GM18520 (cell line): ENCODE results near the gene UBE2C.

Experiments used
- ATAC-seq: cut with Tn5 transposase; IDR thresholded peaks from one replicate; pipeline ENCODE4 v1.9.1; 2021; ENCODE audit not compliant: unreplicated experiment

UBE2C gene

GRCh38 chr20:45832619-45833018 lies 20.2 kb downstream of the UBE2C start:
- ATAC-seq = no peak

- no peak for ATAC-seq
These were observed 20.8 kb downstream of the UBE2C start, which contains the start of gene SNX21 for GRCh38 chr20:45833030-45833882. Gene SNX21, plus strand, starts transcription at chr20:45833799. Its CDS starts 121 bp downstream, at chr20:45833920.

- no peak for ATAC-seq
These were observed 21.7 kb downstream of the UBE2C start for GRCh38 chr20:45833883-45834796.

GRCh38 chr20:45834797-45835161 lies 22.3 kb downstream of the UBE2C start:
- no peak for ATAC-seq

- no peak for ATAC-seq
These were observed 22.9 kb downstream of the UBE2C start for GRCh38 chr20:45835329-45835765.

GRCh38 chr20:45835825-45836224 lies 23.4 kb downstream of the UBE2C start:
- no peak for ATAC-seq

GRCh38 chr20:45836841-45837240 lies 24.4 kb downstream of the UBE2C start:
- no peak for ATAC-seq

- no peak for ATAC-seq
These were observed 28.3 kb downstream of the UBE2C start for GRCh38 chr20:45840700-45841198.

- ATAC-seq = no peak
These were observed 29.1 kb downstream of the UBE2C start for GRCh38 chr20:45841407-45842129.

GRCh38 chr20:45842169-45842812 lies 29.8 kb downstream of the UBE2C start:
- ATAC-seq = no peak

- ATAC-seq = no peak
These were observed 31.1 kb downstream of the UBE2C start for GRCh38 chr20:45843506-45843905.

- ATAC-seq = no peak
These were observed 33.0 kb downstream of the UBE2C start for GRCh38 chr20:45845452-45845851.

GRCh38 chr20:45848421-45848820 lies 36.0 kb downstream of the UBE2C start:
- ATAC-seq = no peak

GRCh38 chr20:45848969-45849582 lies 36.6 kb downstream of the UBE2C start:
- ATAC-seq = no peak

GRCh38 chr20:45850238-45850637 lies 37.8 kb downstream of the UBE2C start:
- ATAC-seq = no peak

GRCh38 chr20:45850926-45851325 lies 38.5 kb downstream of the UBE2C start:
- ATAC-seq = no peak

- no peak for ATAC-seq
These were observed 39.1 kb downstream of the UBE2C start for GRCh38 chr20:45851501-45851900.

- no peak for ATAC-seq
These were observed 39.9 kb downstream of the UBE2C start for GRCh38 chr20:45852326-45852725.

- no peak for ATAC-seq
These were observed 41.0 kb downstream of the UBE2C start for GRCh38 chr20:45853484-45853883.
